Left colon (tissue), 2 donors: Measurements from ENCODE around the gene PTMA. TPM values are rescaled to one million over a fixed set of nuclear protein-coding genes. Genes with fewer than 3 reads are reported as not detected.
"Not testable (repeated sequence)": the region's sequence is repeated elsewhere in the genome, so short reads cannot be mapped to it uniquely, and the experiment has no call there.

Source experiments
- ATAC-seq: fragments of 200-7000 bp; cut with Tn5 transposase; one replicate; pipeline ENCODE4 v1.9.1; 2020; ENCODE audit warnings: mild to moderate bottlenecking, moderate library complexity
- DNase-seq, 2 donors: peaks; one replicate each; pipeline ENCODE4 v3.0.0-alpha.2; 2020
- intact Hi-C, 2 donors: fragments of 100-400 bp; cut with DNase I in 1 of 2; cut with micrococcal nuclease in 1 of 2; formaldehyde crosslinking; loops; one replicate each; pipeline versions ENCODE4 v1.11.2 to v1.14.0; 2022; cut with DNase I, micrococcal nuclease
- long read RNA-seq: library from polyadenylated mRNA; unstranded; transcript quantifications from one replicate; pipeline ENCODE4 v2.0.0, GENCODE V29; 2021
- total RNA-seq, 2 donors: library from RNA; stranded (reverse); fragmentation: NEBNext Ultra II Directional; extraction: Animal tissue kit (Norgen Biotek cat#: 25700); gene quantifications; one replicate each; pipeline ENCODE4 v1.2.1, GENCODE V29; 2021
- donor health status: DM: no; HTN: no; CAD: no.
- donor health status: DM: yes; HTN: yes; CAD: no.

Gene PTMA
- 100 to 1,000 TPM; 775 to 846 TPM for total RNA-seq
- long read RNA-seq, transcript PTMA-201 (5 exons, 1,212 nt), result minor isoform, 86 of 1,273 reads
- long read RNA-seq, transcript PTMA-202 (5 exons, 1,221 nt), result major isoform, 855 of 1,273 reads
- long read RNA-seq, partial matches to known transcripts, result 297 of 1,273 reads
- long read RNA-seq, other reads (novel, unspliced or antisense), result 29 of 1,273 reads

GRCh38 chr2:231707927-231708772, at the start of gene PTMA:
PTMA (plus strand) TSS chr2:231708525; CDS start chr2:231708707, 182 bp downstream.
- DNase-seq, result peak; percentile 99 to 100
- peak; percentile 59 for ATAC-seq
- intact Hi-C loops, result no loop called here

- DNase-seq, intact Hi-C loops: not testable (repeated sequence)
These were observed 48.3 kb upstream of the PTMA start for GRCh38 chr2:231660073-231660472.

GRCh38 chr2:231660860-231661259, 47.5 kb upstream of the PTMA start:
- ATAC-seq, result no peak
- DNase-seq, result no peak
- intact Hi-C loops, result no loop called here

More at GRCh38 chr2:231660073-231660472, 48.3 kb upstream of the PTMA start:
- not testable (repeated sequence) for ATAC-seq

GRCh38 chr2:231661422-231662027, 46.8 kb upstream of the PTMA start:
- intact Hi-C loops, result no loop called here
- DNase-seq (no peak), ATAC-seq (no peak)

GRCh38 chr2:231662028-231662810, 46.1 kb upstream of the PTMA start:
- DNase-seq (peak; percentile 94 to 97), ATAC-seq (peak; percentile 61)
- intact Hi-C loops, result no loop called here

GRCh38 chr2:231662811-231663457, 45.4 kb upstream of the PTMA start:
- peak in 1 of 2 donors; percentile 13 for DNase-seq
- intact Hi-C loops, result no loop called here
- no peak for ATAC-seq

GRCh38 chr2:231663458-231664212, 44.7 kb upstream of the PTMA start:
- DNase-seq, result peak in 1 of 2 donors; percentile 45
- no peak for ATAC-seq
- intact Hi-C loops, result no loop called here

- DNase-seq (peak in 1 of 2 donors; percentile 33), ATAC-seq (no peak)
- intact Hi-C loops, result no loop called here
These were observed 43.6 kb upstream of the PTMA start for GRCh38 chr2:231664727-231665126.

GRCh38 chr2:231665245-231666170, 42.8 kb upstream of the PTMA start:
- ATAC-seq, result no peak
- DNase-seq, result peak in 1 of 2 donors; percentile 30
- intact Hi-C loops, result loop anchor here in 1 of 2 donors (2.0 kb wide), 1 partner anchor 53 kb away; no protein-coding TSS in a partner anchor

GRCh38 chr2:231666171-231667095, 41.9 kb upstream of the PTMA start:
- peak; percentile 94 to 99 for DNase-seq
- ATAC-seq, result peak; percentile 72
- intact Hi-C loops, result loop anchor here in 1 of 2 donors (2.0 kb wide), 1 partner anchor 54 kb away; no protein-coding TSS in a partner anchor

- DNase-seq, result no peak
- no peak for ATAC-seq
- intact Hi-C loops, result loop anchor here in 1 of 2 donors (2.0 kb wide), 1 partner anchor 54 kb away; no protein-coding TSS in a partner anchor
These were observed 41.3 kb upstream of the PTMA start for GRCh38 chr2:231667096-231667427.

- DNase-seq (peak; percentile 60 to 62), ATAC-seq (peak; percentile 38)
- intact Hi-C loops, result loop anchor here in 1 of 2 donors (2.0 kb wide), 1 partner anchor 55 kb away; no protein-coding TSS in a partner anchor
These were observed 40.8 kb upstream of the PTMA start for GRCh38 chr2:231667496-231667895.

GRCh38 chr2:231668981-231669380, 39.3 kb upstream of the PTMA start:
- ATAC-seq (no peak), DNase-seq (no peak)
- intact Hi-C loops, result no loop called here

- peak; percentile 73 to 82 for DNase-seq
- ATAC-seq, result peak; percentile 14
- intact Hi-C loops, result no loop called here
These were observed 36.9 kb upstream of the PTMA start for GRCh38 chr2:231671270-231672050.
